ENCODE results near the gene NTN5.
"Not testable (repeated sequence)": the region's sequence is repeated elsewhere in the genome, so short reads cannot be mapped to it uniquely, and the experiment has no call there.

The NTN5 gene

GRCh38 chr19:48696353-48697010 lies 23.7 kb upstream of the NTN5 start:
- DNase-seq (ENCODE audit: low read depth in 2 of 2), result no peak

DNA sequence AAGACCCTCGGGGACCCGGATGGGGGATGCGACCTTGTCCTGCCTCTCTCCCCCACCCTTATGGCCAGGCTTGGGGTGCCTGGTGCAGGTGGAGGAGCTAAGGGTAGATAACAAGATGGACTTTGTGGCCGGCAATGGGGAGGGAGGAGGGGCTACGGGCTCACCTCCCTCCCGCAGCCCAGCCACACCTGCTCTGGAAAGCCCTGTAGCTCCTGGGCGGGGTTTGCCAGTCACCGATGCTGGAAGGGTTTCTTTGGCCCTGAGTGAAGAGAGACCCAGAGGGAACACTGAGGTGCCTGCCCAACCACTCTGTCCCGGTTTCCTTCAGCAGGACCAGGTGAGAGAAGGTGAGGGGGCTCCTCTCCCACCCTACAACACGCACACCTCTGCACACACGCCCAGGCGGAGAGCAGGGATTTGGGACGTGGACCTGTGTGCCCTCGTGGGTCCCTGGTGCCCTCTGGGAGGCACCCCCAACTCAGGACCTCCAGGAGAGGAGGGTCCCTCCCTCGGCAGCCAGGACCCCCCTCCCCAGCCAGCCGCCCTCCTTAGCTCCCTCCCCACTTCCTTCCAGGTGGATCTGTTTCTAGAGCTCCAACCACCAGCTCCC lies 23.0 kb upstream of the NTN5 start, which contains the start of gene FUT2:
Gene FUT2, plus strand, starts transcription at position 229 of the 610 bp plus-strand sequence. CDS start 6,986 bp downstream, outside the sequence.
- DNase-seq (ENCODE audit: low read depth in 2 of 2), result no peak

DNA sequence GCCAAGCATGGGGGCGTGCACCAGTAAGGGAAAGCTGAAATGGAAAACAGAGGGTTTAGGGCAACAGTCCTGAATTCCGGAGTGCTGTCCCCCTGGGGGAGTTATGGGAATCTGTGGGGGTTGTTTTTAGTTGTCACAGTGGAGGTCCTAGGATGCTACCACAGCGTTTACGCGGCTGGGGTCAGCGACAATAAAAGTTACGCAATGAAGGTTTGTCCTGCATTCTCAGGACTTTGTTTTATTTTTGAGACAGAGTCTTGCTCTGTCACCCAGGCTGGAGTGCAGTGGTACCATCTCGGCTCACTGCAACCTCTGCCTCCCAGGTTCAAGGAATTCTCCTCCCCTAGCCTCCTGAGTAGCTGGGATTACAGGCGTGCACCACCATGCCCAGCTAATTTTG lies 20.8 kb upstream of the NTN5 start:
- not testable (repeated sequence) for DNase-seq (ENCODE audit: low read depth in 2 of 2)

GRCh38 chr19:48689449-48689848 lies 16.6 kb upstream of the NTN5 start:
- no peak for DNase-seq (ENCODE audit: low read depth in 2 of 2)

DNA sequence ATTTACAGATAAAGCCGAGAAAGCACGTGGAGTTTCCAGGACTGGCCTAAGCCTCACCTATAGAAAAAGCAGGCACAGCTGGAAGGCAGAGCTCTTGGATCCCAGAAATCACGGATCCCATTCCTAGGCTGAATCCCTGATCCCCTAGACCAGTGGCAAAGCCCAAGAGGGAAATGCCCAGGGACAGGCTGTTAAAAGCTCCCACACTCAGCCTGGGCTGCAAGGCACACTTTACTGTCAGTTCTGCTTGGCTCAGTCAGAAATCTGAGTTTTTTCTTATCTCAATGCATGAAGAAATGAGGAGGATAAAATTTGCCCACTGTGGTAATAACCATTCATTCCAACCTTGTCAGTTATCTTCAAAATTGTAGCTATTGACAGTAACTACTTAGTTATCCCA lies 15.0 kb upstream of the NTN5 start:
- no peak for DNase-seq (ENCODE audit: low read depth in 2 of 2)

DNA sequence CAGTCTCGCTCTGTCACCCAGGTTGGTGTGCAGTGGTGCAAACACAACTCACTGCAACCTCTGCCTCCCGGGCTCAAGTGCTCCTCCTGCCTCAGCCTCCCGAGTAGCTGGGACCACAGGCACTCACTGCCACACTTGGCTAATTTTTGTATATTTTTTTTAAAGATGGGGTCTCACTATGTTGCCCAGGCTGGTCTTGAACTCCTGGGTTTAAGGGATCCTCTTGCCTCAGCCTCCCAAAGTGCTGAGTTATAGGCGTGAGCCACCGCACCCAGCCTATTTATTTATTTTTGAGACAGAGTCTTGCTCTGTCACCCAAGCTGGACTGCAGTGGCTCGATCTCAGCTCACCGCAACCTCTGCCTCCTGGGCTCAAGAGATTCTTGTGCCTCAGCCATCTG lies 13.8 kb upstream of the NTN5 start:
- not testable (repeated sequence) for DNase-seq (ENCODE audit: low read depth in 2 of 2)

- no peak for DNase-seq (ENCODE audit: low read depth in 2 of 2)
These were observed 13.3 kb upstream of the NTN5 start for GRCh38 chr19:48686088-48686487.

DNA sequence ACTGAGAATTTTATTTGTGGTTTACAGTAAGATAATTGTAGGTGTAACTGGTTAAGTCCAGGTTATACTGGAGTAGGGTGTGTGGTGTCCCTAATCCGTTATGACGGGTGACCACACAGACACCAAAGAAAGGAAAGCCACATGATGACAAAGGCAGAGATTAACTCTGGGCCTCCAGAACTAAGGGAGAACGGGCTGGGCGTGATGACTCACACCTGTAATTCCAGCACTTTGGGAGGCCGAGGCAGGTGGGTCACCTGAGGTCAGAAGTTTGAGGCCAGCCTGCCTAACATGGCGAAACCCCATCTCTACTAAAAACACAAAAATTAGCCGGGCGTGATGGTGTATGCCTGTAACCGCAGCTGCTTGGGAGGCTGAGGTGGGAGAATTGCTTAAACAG lies 12.8 kb upstream of the NTN5 start:
- no peak for DNase-seq (ENCODE audit: low read depth in 2 of 2)

- DNase-seq (ENCODE audit: low read depth in 2 of 2), result peak in 1 of 2 donors; percentile 5
These were observed 10.5 kb upstream of the NTN5 start for GRCh38 chr19:48683349-48683748.

- DNase-seq (ENCODE audit: low read depth in 2 of 2), result no peak
These were observed 8.3 kb upstream of the NTN5 start for GRCh38 chr19:48681127-48681470.

- no peak for DNase-seq (ENCODE audit: low read depth in 2 of 2)
These were observed 7.8 kb upstream of the NTN5 start for GRCh38 chr19:48680436-48681126.

- not testable (repeated sequence) for DNase-seq (ENCODE audit: low read depth in 2 of 2)
These were observed 7.2 kb upstream of the NTN5 start for GRCh38 chr19:48680006-48680405.

- no peak for DNase-seq (ENCODE audit: low read depth in 2 of 2)
These were observed 5.4 kb upstream of the NTN5 start for GRCh38 chr19:48678201-48678600.

- no peak for DNase-seq (ENCODE audit: low read depth in 2 of 2)
These were observed 4.1 kb upstream of the NTN5 start for GRCh38 chr19:48676887-48677286.

GRCh38 chr19:48676487-48676886 lies 3.7 kb upstream of the NTN5 start:
- DNase-seq (ENCODE audit: low read depth in 2 of 2), result no peak

GRCh38 chr19:48674921-48675824 lies 2.4 kb upstream of the NTN5 start:
- DNase-seq (ENCODE audit: low read depth in 2 of 2), result peak; percentile 32 to 50

- DNase-seq (ENCODE audit: low read depth in 2 of 2), result no peak
These were observed 1.5 kb upstream of the NTN5 start for GRCh38 chr19:48674216-48674809.

DNA sequence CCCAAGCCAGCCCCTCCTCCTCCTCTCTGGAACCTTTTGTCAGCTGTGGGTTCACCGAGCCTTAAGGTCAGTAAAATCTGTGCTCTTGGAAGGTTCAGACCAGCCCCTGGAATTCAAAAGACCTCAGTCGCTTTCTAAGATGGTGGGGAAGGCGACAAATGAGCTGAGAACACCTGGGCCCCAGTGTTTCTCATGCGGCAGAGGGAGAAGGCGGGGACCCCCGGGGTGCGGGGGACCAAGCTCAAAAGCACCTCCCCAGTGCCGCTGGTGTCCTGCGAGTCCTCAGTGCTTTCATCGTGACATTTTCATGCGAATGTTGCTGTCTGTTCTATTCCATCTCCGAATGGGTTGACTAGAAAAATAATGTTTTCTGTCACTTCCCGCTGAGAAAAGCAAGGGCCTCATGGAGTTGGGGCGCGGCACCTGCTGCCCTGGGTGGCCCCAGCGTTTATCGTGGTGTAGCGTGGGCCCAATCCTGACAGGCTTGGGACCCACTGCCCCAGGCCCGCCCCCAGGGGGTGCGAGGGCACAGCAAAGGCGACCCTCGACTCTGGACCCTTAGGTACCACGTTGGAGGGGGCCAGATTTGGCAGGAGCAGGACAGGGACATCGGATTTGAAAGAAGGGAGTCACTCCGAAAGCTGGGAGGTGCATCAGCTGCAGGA lies 751 bp upstream of the NTN5 start:
- DNase-seq (ENCODE audit: low read depth in 2 of 2), result no peak

DNA sequence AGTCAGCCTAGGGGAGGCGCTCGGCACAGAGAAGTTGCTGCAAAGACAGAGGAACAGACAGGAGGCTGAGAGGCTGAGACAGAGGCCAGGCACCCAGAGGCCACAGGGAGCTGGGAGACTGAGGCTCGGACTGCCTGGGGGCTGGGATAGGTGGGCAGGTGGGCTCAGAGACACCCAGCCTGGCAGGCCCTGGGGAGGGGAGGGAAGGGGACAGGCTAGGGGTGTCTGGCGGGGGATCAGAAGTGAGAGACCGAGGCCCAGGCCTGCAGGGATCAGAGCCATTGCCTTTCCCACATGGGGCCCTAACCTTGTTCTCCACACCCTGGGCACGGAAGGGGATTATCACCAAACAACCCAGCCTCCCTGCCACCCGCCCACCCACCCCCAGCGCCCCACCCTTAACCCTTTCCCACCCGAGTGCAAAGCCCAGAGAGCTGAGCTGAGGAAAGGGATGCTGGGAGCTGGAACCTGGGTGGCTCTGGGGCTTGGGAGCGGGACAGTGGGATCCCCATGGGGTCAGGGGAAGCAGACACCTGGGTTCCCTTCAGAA lies 1.3 kb downstream of the NTN5 start:
- no peak for DNase-seq (ENCODE audit: low read depth in 2 of 2)

DNA sequence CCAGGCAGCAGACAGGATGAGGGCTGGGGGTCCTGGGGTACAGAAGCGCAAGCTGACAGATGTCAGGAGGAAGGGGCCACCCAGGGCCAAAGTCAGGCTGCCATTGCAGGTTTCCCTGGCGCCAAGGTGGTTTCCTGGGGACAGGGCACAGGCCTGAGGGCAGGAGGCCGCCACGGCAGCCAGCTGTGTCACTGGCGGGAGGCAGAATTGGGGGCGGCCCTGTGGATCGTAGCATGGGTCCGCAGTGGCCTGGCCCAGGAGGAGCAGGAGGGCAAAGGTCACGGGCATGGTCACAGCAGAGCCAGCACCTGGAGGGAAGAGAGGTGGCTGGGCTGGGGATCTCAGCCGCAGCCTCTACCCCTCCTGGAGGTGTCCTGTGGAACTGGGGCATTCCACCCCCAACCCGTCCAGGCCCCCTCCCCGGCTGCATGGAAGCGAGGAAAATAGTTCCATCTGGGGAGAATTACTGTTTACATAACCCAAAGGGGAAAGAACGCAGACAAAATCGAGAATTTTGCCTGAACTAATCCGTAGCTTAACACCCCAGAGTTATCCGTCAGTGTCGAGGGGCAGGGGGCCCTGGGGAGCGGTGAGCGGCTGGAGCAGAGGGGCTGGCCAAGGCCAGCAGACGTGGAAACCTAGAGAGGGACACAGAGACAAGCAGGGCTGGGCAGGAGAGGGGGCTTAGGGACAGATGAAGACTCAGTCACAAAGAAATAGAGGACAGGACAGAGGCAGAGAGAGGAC lies 1.9 kb downstream of the NTN5 start:
- no peak for DNase-seq (ENCODE audit: low read depth in 2 of 2)

Measured in stimulated activated CD8-positive, alpha-beta memory T cell treated with anti-CD3 and anti-CD28 coated beads, Interleukin-7, amount 100 ng/mL, for 1 hour (primary cell).